ENCODE measurements around the gene NKX1-1. TPM values are rescaled to one million over a fixed set of nuclear protein-coding genes. Genes with fewer than 3 reads are reported as not detected.

The NKX1-1 gene
- total RNA-seq, 1 experiment from 2014 or later, result not detected

DNA sequence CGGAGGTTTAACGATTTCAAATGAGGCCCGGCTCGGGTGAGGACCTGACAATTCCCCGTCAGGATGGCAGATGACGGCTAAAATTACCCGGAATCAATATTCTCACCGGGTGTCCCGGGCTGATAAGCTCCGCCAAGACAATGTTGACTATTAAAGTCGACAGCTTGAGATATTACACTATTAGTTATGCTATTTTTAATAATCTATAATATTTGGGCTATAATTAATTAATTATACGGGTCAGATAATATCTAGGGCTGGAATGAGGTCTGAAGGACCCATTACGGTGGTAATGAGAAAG is 9.4 kb upstream of the NKX1-1 start:
- H3K36me3 ChIP-seq (ENCODE audit: low read depth), result no peaks in the 10 kb centered on the region
- no peak overlapping the region for H3K27ac ChIP-seq
- no peaks in the 10 kb centered on the region for H3K9me2 ChIP-seq (ENCODE audit: insufficient read depth)
- ChIA-PET CTCF (no interaction called here), POLR2A (ENCODE audit: unreplicated experiment) (no interaction called here)
- no peaks in the 10 kb centered on the region for H4K20me1 ChIP-seq (ENCODE audit: insufficient read depth)
- no peak overlapping the region for H3K4me3 ChIP-seq
- no peak overlapping the region for H2AFZ ChIP-seq
- H3F3A ChIP-seq (ENCODE audit: insufficient read depth, low read depth), result no peaks in the 10 kb centered on the region
- DNase-seq, result no peak
- H3K4me2 ChIP-seq, result no peak overlapping the region
- no peaks in the 10 kb centered on the region for H3K79me2 ChIP-seq (ENCODE audit: low read depth)
- H3K27me3 ChIP-seq (ENCODE audit: insufficient read depth, low read depth), result peaks cover 54% of the 10 kb centered on the region
- BruUV-seq (replicated peaks), result no TSS peak
- TF ChIP-seq, protein P1, sequence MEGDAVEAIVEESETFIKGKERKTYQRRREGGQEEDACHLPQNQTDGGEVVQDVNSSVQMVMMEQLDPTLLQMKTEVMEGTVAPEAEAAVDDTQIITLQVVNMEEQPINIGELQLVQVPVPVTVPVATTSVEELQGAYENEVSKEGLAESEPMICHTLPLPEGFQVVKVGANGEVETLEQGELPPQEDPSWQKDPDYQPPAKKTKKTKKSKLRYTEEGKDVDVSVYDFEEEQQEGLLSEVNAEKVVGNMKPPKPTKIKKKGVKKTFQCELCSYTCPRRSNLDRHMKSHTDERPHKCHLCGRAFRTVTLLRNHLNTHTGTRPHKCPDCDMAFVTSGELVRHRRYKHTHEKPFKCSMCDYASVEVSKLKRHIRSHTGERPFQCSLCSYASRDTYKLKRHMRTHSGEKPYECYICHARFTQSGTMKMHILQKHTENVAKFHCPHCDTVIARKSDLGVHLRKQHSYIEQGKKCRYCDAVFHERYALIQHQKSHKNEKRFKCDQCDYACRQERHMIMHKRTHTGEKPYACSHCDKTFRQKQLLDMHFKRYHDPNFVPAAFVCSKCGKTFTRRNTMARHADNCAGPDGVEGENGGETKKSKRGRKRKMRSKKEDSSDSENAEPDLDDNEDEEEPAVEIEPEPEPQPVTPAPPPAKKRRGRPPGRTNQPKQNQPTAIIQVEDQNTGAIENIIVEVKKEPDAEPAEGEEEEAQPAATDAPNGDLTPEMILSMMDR (conservative IDR thresholded peaks at IDR 0.05), result no peak
- no peak for TF ChIP-seq EZH2 (IDR thresholded peaks at IDR 0.05; ENCODE audit: low read depth)
- no peaks in the 10 kb centered on the region for H3K4me1 ChIP-seq (replicated peaks; ENCODE audit: insufficient read depth)
- no peaks in the 10 kb centered on the region for H3K9me3 ChIP-seq (ENCODE audit: insufficient read depth, low read depth)
- intact Hi-C loops (cut with micrococcal nuclease; ENCODE audit: unreplicated experiment), result no loop called here

GRCh38 chr4:1414831-1415680 is 8.8 kb upstream of the NKX1-1 start:
- Histone ChIP-seq H3F3A (ENCODE audit: insufficient read depth, low read depth) (no peaks in the 10 kb centered on the region), H3K4me3 (no peak overlapping the region), H3K27ac (no peak overlapping the region), H3K27me3 (ENCODE audit: insufficient read depth, low read depth) (peaks cover 54% of the 10 kb centered on the region), H2AFZ (no peak overlapping the region), H3K4me2 (no peak overlapping the region), H3K36me3 (ENCODE audit: low read depth) (no peaks in the 10 kb centered on the region), H3K9me2 (ENCODE audit: insufficient read depth) (no peaks in the 10 kb centered on the region), H3K79me2 (ENCODE audit: low read depth) (no peaks in the 10 kb centered on the region), H3K9me3 (ENCODE audit: insufficient read depth, low read depth) (no peaks in the 10 kb centered on the region), H4K20me1 (ENCODE audit: insufficient read depth) (no peaks in the 10 kb centered on the region), H3K4me1 (replicated peaks; ENCODE audit: insufficient read depth) (no peaks in the 10 kb centered on the region)
- CTCF ChIA-PET, result no interaction called here
- no peak for DNase-seq
- intact Hi-C loops (cut with micrococcal nuclease; ENCODE audit: unreplicated experiment), result no loop called here
- no TSS peak for BruUV-seq (replicated peaks)
- TF ChIP-seq, protein P1 (conservative IDR thresholded peaks at IDR 0.05), result no peak
- no peak for TF ChIP-seq EZH2 (IDR thresholded peaks at IDR 0.05; ENCODE audit: low read depth)
- POLR2A ChIA-PET (ENCODE audit: unreplicated experiment), result no interaction called here

- Histone ChIP-seq H4K20me1 (ENCODE audit: insufficient read depth) (no peaks in the 10 kb centered on the region), H3K27me3 (ENCODE audit: insufficient read depth, low read depth) (peaks cover 52% of the 10 kb centered on the region), H3K27ac (no peak overlapping the region), H3F3A (ENCODE audit: insufficient read depth, low read depth) (no peaks in the 10 kb centered on the region), H2AFZ (no peak overlapping the region), H3K4me3 (no peak overlapping the region), H3K4me1 (replicated peaks; ENCODE audit: insufficient read depth) (no peaks in the 10 kb centered on the region), H3K36me3 (ENCODE audit: low read depth) (no peaks in the 10 kb centered on the region), H3K9me3 (ENCODE audit: insufficient read depth, low read depth) (no peaks in the 10 kb centered on the region), H3K9me2 (ENCODE audit: insufficient read depth) (no peaks in the 10 kb centered on the region), H3K79me2 (ENCODE audit: low read depth) (no peaks in the 10 kb centered on the region), H3K4me2 (no peak overlapping the region)
- CTCF ChIA-PET, result no interaction called here
- intact Hi-C loops (cut with micrococcal nuclease; ENCODE audit: unreplicated experiment), result no loop called here
- POLR2A ChIA-PET (ENCODE audit: unreplicated experiment), result no interaction called here
- no peak for DNase-seq
- TF ChIP-seq, protein P1 (conservative IDR thresholded peaks at IDR 0.05), result no peak
- TF ChIP-seq EZH2 (IDR thresholded peaks at IDR 0.05; ENCODE audit: low read depth), result no peak
- no TSS peak for BruUV-seq (replicated peaks)
These were observed 7.6 kb upstream of the NKX1-1 start for GRCh38 chr4:1413687-1414479.
